Chondrocyte (in vitro differentiated cells): ENCODE data around the gene RMI2. TPM values are rescaled to one million over a fixed set of nuclear protein-coding genes. Genes with fewer than 3 reads are reported as not detected.
"Not testable (repeated sequence)": the region's sequence is repeated elsewhere in the genome, so short reads cannot be mapped to it uniquely, and the experiment has no call there.

ENCODE experiments used
- DNase-seq: peaks from one replicate; pipeline ENCODE4 v3.0.0; 2021; ENCODE audit warnings: mixed read lengths, low spot score
- H3K27ac Mint-ChIP-seq: one replicate; pipeline ENCODE4 v1.8.0; 2021; ENCODE audit warnings: mild to moderate bottlenecking, moderate library complexity, mixed read lengths; ENCODE audit not compliant: unreplicated experiment
- H3K27me3 Mint-ChIP-seq: 2 replicates; pipeline ENCODE4 v1.8.0; 2021; ENCODE audit warnings: low read depth, mixed read lengths
- H3K36me3 Mint-ChIP-seq: 2 replicates; pipeline ENCODE4 v1.8.0; 2021; ENCODE audit warnings: low read depth, mixed read lengths
- H3K4me1 Mint-ChIP-seq: 2 replicates; pipeline ENCODE4 v1.8.0; 2021; ENCODE audit warnings: low read depth, mild to moderate bottlenecking, mixed read lengths
- H3K4me3 Mint-ChIP-seq: one replicate; pipeline ENCODE4 v1.8.0; 2021; ENCODE audit warnings: mild to moderate bottlenecking, moderate library complexity, mixed read lengths; ENCODE audit not compliant: unreplicated experiment
- H3K9me3 Mint-ChIP-seq: 2 replicates; pipeline ENCODE4 v1.8.0; 2021; ENCODE audit warnings: low read depth, mixed read lengths
- total RNA-seq: library from RNA; stranded (reverse); gene quantifications from 3 replicates; pipeline ENCODE4 v1.2.1, GENCODE V29; 2021
- TF ChIP-seq, protein P1 (sequence below): fragments of 200-600 bp; sonication (generic); IDR thresholded peaks from 2 replicates; pipeline ENCODE4 v1.5.0; 2021; ENCODE audit warnings: antibody characterized with exemption, mild to moderate bottlenecking, moderate library complexity

The RMI2 gene
- total RNA-seq, 1 donor from 2014 or later: 1.6 TPM

DNA sequence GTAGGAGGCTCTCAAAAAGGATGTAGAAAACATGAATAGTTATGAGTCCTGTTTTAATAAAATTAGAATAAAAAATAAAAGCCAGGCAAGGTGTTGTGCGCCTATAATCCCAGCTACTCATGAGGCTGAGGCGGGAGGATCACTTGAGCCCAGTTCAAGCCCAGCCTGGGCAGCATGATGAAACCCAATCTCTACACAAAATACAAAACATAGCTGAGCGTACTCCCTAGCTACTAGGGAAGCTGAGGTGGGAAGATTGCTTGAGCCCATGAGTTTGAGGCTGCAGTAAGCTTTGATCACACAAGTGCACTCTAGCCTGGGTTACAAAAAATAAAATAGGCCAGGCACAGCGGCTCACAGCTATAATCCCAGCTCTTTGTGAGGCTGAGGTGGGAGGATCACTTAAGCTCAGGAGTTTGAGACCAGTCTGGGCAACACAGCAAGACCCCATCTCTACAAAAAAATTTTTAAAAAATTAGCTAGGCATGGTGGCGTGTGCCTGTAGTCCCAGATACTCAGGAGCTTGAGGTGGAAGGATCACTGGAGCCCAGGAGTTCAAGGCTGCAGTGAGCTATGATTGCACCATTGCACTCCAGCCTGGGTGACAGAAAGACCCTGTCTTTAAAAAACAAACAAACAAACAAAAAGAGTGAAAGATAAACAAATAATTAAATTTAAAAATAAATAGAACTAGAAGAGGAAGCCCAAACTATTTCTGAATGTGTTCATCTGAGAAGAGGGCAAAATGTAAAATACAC, 46.9 kb upstream of the RMI2 start:
- Mint-ChIP-seq H3K4me3 (no peak overlapping the region), H3K27me3 (no peaks in the 10 kb centered on the region), H3K27ac (peak overlapping the region; percentile 32), H3K4me1 (peaks cover 34% of the 10 kb centered on the region), H3K9me3 (no peaks in the 10 kb centered on the region), H3K36me3 (no peaks in the 10 kb centered on the region)
- TF ChIP-seq, protein P1, sequence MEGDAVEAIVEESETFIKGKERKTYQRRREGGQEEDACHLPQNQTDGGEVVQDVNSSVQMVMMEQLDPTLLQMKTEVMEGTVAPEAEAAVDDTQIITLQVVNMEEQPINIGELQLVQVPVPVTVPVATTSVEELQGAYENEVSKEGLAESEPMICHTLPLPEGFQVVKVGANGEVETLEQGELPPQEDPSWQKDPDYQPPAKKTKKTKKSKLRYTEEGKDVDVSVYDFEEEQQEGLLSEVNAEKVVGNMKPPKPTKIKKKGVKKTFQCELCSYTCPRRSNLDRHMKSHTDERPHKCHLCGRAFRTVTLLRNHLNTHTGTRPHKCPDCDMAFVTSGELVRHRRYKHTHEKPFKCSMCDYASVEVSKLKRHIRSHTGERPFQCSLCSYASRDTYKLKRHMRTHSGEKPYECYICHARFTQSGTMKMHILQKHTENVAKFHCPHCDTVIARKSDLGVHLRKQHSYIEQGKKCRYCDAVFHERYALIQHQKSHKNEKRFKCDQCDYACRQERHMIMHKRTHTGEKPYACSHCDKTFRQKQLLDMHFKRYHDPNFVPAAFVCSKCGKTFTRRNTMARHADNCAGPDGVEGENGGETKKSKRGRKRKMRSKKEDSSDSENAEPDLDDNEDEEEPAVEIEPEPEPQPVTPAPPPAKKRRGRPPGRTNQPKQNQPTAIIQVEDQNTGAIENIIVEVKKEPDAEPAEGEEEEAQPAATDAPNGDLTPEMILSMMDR: no peak
- DNase-seq: no peak

DNA sequence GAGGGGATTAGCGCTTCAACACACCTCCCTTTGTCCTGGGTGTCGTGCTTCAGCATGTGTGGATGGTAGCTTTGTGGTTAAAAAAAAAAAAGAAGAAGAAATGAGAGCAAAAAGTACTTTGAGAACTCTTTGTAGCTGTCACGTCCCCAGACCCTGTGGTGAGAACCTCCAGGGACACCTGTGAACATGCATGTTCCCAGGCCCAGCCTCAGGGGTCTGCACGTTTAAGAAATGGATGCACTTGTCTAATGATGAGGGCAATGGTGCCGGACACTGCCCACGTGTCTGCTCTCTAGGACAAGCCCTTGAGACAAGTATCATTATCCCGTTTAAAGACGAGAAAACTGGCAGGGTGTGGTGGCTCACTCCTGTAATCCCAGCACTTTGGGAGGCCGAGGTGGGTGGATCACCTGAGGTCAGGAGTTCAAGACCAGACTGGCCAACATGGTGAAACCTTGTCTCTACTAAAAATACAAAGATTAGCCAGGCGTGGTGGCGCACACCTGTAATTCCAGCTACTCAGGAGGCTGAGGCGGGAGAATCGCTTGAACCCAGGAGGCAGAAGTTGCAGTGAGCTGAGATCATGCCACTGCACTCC, 46.2 kb upstream of the RMI2 start:
- H3K27me3 Mint-ChIP-seq, H3K9me3 Mint-ChIP-seq, H3K36me3 Mint-ChIP-seq, H3K4me3 Mint-ChIP-seq, H3K27ac Mint-ChIP-seq, DNase-seq: not testable (repeated sequence)
- H3K4me1 Mint-ChIP-seq: peaks cover 41% of the 10 kb centered on the region

DNA sequence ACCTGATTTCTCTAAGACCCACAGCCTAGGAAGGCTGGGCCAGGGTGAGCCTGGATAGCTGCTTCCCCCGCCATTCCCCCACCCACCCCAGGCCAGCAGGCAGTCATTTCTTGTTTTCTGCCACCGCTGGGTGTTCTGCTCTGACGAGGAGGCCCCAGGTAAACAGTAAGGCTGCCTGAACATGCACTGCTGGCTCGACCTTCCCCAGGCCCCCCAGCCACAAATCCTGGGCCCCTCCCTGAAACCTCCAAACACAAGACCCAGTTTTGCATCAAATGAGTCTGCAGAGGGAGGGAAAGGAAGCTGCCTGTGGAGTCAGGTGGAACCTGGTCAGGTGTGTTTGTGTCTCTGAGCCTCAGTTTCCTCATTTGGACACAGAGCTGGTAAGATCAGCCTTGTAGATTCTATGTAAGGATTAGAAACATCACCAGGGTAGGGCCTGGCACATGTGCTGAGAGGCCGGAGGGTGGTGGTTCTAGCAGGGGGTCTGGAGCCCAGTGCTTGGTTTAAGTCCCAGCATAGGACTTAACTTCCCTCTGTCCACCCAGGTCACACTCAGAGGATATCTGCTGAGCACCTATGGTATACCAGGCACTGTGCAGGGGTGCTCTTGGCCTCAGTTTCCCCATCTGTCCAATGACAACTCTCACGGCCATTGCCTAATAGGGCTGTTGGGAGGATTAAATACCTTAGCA, 45.2 kb upstream of the RMI2 start:
- Mint-ChIP-seq H3K27ac (no peak overlapping the region), H3K9me3 (no peaks in the 10 kb centered on the region), H3K27me3 (no peaks in the 10 kb centered on the region), H3K4me3 (no peak overlapping the region), H3K4me1 (peaks cover 40% of the 10 kb centered on the region), H3K36me3 (no peaks in the 10 kb centered on the region)
- no peak for DNase-seq
- TF ChIP-seq, protein P1: no peak

DNA sequence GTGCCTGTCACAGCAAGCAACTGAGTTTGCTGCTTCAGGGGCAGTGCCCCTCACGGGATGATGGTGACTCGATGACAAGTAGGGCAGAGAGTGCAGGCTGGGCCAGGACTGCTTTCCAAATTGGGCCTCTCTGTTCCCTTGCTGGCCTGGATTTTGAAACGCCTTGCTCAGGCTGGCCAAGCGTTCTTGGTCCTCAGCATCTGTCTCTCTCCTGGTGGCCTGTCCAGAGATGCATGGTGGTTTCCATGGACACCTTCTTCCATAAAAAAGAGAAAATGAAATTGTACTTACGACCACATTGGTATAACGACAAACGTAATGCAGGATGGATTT, 44.7 kb upstream of the RMI2 start:
- Mint-ChIP-seq H3K9me3 (no peaks in the 10 kb centered on the region), H3K36me3 (no peaks in the 10 kb centered on the region), H3K4me3 (no peak overlapping the region), H3K27me3 (no peaks in the 10 kb centered on the region), H3K27ac (no peak overlapping the region), H3K4me1 (peaks cover 37% of the 10 kb centered on the region)
- TF ChIP-seq, protein P1: no peak
- no peak for DNase-seq

DNA sequence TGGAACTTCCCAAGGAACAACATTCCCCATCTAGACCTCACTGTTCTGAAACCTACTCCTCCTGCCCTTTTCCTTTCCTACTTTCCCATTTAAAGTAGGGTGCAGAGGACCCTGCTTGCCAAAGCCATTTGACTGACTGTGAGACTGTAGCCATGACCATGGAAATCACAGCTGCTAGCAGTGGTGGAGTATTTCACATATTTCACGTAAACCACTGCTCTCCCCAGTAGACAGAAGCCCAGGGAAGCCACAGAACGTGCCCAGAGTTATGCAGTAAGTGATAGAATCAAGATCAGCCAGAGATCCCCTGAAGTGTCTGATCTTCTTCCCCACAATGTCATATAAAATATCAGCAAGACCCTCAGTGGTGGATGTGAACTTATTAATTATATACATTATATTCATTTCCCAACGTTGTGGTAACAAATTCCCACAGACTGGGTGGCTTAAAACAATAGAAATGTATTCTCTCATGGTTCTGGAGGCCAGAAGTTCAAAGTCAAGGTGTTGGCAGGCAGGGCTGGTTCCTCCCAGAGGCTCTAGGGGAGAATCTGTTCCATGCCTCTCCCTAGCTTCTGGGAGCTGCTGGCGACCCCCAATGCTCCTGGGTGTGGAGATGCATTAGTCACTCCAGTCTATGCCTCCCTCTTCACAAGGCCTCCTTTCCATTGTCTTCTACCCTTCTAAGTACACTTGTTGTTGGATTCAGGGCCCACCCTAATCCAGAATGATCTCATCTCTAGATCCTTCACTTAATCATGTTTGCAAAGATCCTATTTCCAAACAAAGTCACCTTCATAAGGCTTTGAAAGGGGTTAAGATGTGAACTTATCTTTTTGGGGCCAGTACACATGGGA, 43.4 kb upstream of the RMI2 start:
- Mint-ChIP-seq H3K27me3 (no peaks in the 10 kb centered on the region), H3K4me1 (peaks cover 28% of the 10 kb centered on the region), H3K27ac (no peak overlapping the region), H3K4me3 (no peak overlapping the region), H3K9me3 (no peaks in the 10 kb centered on the region), H3K36me3 (no peaks in the 10 kb centered on the region)
- no peak for DNase-seq
- TF ChIP-seq, protein P1: no peak
